Measurements from ENCODE around the gene TP53TG5. TPM values are rescaled to one million over a fixed set of nuclear protein-coding genes. Genes with fewer than 3 reads are reported as not detected.
A peak's percentile ranks its signal among the peaks of the same experiment; 100 is the strongest.

The TP53TG5 gene
- total RNA-seq, 1 experiment from 2014 or later, result not detected

GRCh38 chr20:45394221-45395113 is 16.3 kb upstream of the TP53TG5 start:
- Histone ChIP-seq H3K4me1 (ENCODE audit: control insufficient read depth, insufficient read depth, low read length) (no peaks in the 10 kb centered on the region), H3K9me3 (ENCODE audit: control insufficient read depth, insufficient read depth, low read depth, low read length) (peaks cover 5% of the 10 kb centered on the region; the same call in 1 of the 2 replicates), H3K36me3 (ENCODE audit: control insufficient read depth, insufficient read depth, low read length) (no peaks in the 10 kb centered on the region), H3K27ac (ENCODE audit: low read length) (no peak overlapping the region), H3K4me3 (ENCODE audit: low read depth in 2 of 2, low read length in 2 of 2) (no peak overlapping the region), H3K27me3 (ENCODE audit: control insufficient read depth, insufficient read depth, low read length) (no peaks in the 10 kb centered on the region)
- CTCF ChIA-PET, result no interaction called here
- ATAC-seq (no peak), DNase-seq (ENCODE audit: low read depth, low spot score) (no peak)
- intact Hi-C loops (cut with micrococcal nuclease; ENCODE audit: unreplicated experiment) (no loop called here), in situ Hi-C loops (cut with HindIII; ENCODE audit: low pct_unique_long_range_greater_than_20kb, low sequenced_read_pairs) (no loop called here)
- TF ChIP-seq CTCF (IDR thresholded peaks at IDR 0.05) (no peak), SIN3A (IDR thresholded peaks at IDR 0.05; ENCODE audit: borderline replicate concordance, insufficient read depth, low read depth, low read length) (no peak), POLR2AphosphoS5 (IDR thresholded peaks at IDR 0.05; ENCODE audit: low read depth, low read length) (no peak), TCF7L2 (IDR thresholded peaks at IDR 0.05; ENCODE audit: low read depth, low read length) (no peak), REST (IDR thresholded peaks at IDR 0.05; ENCODE audit: insufficient read depth in 1 of 2, low read depth in 2 of 2, low read length in 1 of 2) (no peak)
- no TSS peak for BruUV-seq (replicated peaks)
- POLR2A ChIA-PET, result interaction anchor here (0.6 kb wide), 1 partner anchor 17 kb away, joined by 4 read pairs; no protein-coding TSS in a partner anchor

GRCh38 chr20:45392733-45393132 is 14.6 kb upstream of the TP53TG5 start:
- no TSS peak for BruUV-seq (replicated peaks)
- ATAC-seq, result 0 out of 2 replicates have a peak, but pooled peaks have one; percentile 51

More at GRCh38 chr20:45392733-45393132, 14.6 kb upstream of the TP53TG5 start:
- no peak for DNase-seq (ENCODE audit: low read depth, low spot score)
- Histone ChIP-seq H3K27me3 (ENCODE audit: control insufficient read depth, insufficient read depth, low read length) (no peaks in the 10 kb centered on the region), H3K27ac (ENCODE audit: low read length) (no peak overlapping the region), H3K4me1 (ENCODE audit: control insufficient read depth, insufficient read depth, low read length) (no peaks in the 10 kb centered on the region), H3K4me3 (ENCODE audit: low read depth in 2 of 2, low read length in 2 of 2) (no peak overlapping the region), H3K9me3 (ENCODE audit: control insufficient read depth, insufficient read depth, low read depth, low read length) (no peaks in the 10 kb centered on the region), H3K36me3 (ENCODE audit: control insufficient read depth, insufficient read depth, low read length) (no peaks in the 10 kb centered on the region)
- intact Hi-C loops (cut with micrococcal nuclease; ENCODE audit: unreplicated experiment), result no loop called here
- CTCF ChIA-PET, result interaction anchor here (0.6 to 0.7 kb wide), 3 partner anchors 53 to 221 kb away, joined by 3 to 12 read pairs (median 3); no protein-coding TSS in a partner anchor
- POLR2A ChIA-PET, result no interaction called here
- in situ Hi-C loops (cut with HindIII; ENCODE audit: low pct_unique_long_range_greater_than_20kb, low sequenced_read_pairs), result no loop called here
- TF ChIP-seq CTCF (IDR thresholded peaks at IDR 0.05), result peak; percentile 48
- no peak for TF ChIP-seq TCF7L2 (IDR thresholded peaks at IDR 0.05; ENCODE audit: low read depth, low read length)
- TF ChIP-seq SIN3A (IDR thresholded peaks at IDR 0.05; ENCODE audit: borderline replicate concordance, insufficient read depth, low read depth, low read length), result no peak
- TF ChIP-seq POLR2AphosphoS5 (IDR thresholded peaks at IDR 0.05; ENCODE audit: low read depth, low read length), result no peak
- TF ChIP-seq REST (IDR thresholded peaks at IDR 0.05; ENCODE audit: insufficient read depth in 1 of 2, low read depth in 2 of 2, low read length in 1 of 2), result no peak

All from Panc1 (cell line).